Omental fat pad (tissue), 4 donors: ENCODE measurements around the gene RCE1. TPM values are rescaled to one million over a fixed set of nuclear protein-coding genes. Genes with fewer than 3 reads are reported as not detected.

Source experiments
- ATAC-seq: fragments of 150-250 bp; one replicate; pipeline ENCODE4 v1.9.1; 2016; ENCODE audit warnings: mild to moderate bottlenecking, moderate library complexity; ENCODE audit not compliant: low FRiP score
- DNase-seq: peaks from one replicate; pipeline ENCODE4 v3.0.0-alpha.2; 2019; ENCODE audit warnings: low spot score
- total RNA-seq, 4 donors: library from RNA; depleted of rRNA; stranded (reverse); fragments of >200 nt; gene quantifications; one replicate each; pipeline ENCODE4 v1.1.0, GENCODE V29; 2016
- TF ChIP-seq, protein P1 (sequence below), 3 donors: fragments of 450-650 bp; IDR thresholded peaks; one replicate each; pipeline ENCODE4 v1.5.1; 2016 to 2017; ENCODE audit warnings: antibody characterized with exemption in 3 of 3, mild to moderate bottlenecking in 3 of 3, moderate library complexity in 2 of 3

RCE1 gene
- total RNA-seq, 4 donors from 2014 or later: 12.8 to 20.4 (median 14.5) TPM

GRCh38 chr11:66879999-66880398, 36.8 kb downstream of the RCE1 start:
- TF ChIP-seq, protein P1, sequence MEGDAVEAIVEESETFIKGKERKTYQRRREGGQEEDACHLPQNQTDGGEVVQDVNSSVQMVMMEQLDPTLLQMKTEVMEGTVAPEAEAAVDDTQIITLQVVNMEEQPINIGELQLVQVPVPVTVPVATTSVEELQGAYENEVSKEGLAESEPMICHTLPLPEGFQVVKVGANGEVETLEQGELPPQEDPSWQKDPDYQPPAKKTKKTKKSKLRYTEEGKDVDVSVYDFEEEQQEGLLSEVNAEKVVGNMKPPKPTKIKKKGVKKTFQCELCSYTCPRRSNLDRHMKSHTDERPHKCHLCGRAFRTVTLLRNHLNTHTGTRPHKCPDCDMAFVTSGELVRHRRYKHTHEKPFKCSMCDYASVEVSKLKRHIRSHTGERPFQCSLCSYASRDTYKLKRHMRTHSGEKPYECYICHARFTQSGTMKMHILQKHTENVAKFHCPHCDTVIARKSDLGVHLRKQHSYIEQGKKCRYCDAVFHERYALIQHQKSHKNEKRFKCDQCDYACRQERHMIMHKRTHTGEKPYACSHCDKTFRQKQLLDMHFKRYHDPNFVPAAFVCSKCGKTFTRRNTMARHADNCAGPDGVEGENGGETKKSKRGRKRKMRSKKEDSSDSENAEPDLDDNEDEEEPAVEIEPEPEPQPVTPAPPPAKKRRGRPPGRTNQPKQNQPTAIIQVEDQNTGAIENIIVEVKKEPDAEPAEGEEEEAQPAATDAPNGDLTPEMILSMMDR (IDR thresholded peaks at IDR 0.05): no peak
- DNase-seq: no peak
- no peak for ATAC-seq

DNA sequence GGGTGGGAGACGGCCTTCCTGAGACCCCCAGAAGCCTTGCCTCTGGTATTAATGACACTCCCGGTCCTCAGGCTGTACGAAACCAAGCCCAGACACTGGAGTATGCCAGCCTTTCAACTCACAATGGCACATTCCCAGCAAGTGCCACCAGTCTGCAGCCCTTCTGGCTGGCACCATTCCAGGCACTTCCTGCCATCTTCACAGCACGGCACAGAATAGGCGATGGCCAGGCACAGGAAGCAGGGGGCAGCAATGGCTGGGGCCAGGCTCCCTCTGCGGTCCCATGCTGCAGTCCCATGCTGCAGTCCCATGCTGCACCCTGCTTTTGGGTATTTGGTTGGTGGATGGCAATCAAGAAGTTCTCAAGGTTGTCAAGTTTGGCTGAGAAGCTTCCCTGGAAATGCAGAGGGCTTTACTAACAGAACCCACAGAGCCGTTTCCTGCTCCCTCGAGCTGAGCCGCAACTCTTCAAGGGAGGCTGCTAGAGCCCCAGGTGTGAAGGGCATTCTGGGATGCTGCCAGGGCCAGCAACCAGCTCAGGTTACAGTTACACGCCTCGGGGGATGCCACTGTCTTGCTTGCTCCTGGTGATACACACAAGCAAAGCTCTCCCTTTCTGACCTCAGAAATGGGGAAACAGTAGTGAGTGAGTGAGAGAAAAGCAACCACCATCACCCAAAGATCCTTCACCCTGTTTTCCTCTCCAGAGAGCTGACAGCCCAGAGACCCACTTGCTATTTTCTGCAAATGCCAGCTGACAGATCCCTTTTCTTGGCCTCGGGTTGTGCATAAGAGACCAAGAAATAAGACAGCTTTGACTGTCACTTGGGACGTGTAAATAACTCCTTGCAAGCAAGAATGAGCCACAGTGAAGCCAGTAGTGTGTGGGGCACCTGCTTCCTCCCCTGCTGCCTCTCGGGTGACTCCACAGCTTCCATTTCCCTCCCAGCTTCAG, 37.5 kb downstream of the RCE1 start:
- TF ChIP-seq, protein P1 (IDR thresholded peaks at IDR 0.05): no peak
- DNase-seq (no peak), ATAC-seq (no peak)

DNA sequence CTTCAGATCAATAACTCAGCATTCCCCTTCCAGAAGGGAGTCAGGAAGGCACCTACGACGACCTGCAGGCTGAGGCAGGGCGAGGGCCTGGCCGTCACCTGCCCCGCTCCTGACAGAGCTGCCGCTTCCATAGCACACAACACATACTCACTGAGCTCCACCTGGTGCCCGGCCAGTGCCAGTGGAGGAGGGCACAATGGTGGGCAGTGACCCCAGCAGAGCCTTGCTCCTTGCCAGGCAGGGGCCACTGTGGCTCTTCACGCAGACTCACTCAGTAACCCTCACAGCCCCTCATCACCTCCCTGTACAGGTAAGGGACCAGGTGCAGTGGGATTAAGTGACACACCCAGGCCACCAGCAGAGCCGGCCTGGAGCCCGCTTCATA, 38.2 kb downstream of the RCE1 start:
- ATAC-seq: no peak
- TF ChIP-seq, protein P1 (IDR thresholded peaks at IDR 0.05): no peak
- no peak for DNase-seq

GRCh38 chr11:66881927-66882452, 38.7 kb downstream of the RCE1 start:
- ATAC-seq (no peak), DNase-seq (no peak)
- TF ChIP-seq, protein P1 (IDR thresholded peaks at IDR 0.05): no peak

- DNase-seq (no peak), ATAC-seq (no peak)
- TF ChIP-seq, protein P1 (IDR thresholded peaks at IDR 0.05): no peak
Observed at GRCh38 chr11:66882561-66883015, 39.3 kb downstream of the RCE1 start.

DNA sequence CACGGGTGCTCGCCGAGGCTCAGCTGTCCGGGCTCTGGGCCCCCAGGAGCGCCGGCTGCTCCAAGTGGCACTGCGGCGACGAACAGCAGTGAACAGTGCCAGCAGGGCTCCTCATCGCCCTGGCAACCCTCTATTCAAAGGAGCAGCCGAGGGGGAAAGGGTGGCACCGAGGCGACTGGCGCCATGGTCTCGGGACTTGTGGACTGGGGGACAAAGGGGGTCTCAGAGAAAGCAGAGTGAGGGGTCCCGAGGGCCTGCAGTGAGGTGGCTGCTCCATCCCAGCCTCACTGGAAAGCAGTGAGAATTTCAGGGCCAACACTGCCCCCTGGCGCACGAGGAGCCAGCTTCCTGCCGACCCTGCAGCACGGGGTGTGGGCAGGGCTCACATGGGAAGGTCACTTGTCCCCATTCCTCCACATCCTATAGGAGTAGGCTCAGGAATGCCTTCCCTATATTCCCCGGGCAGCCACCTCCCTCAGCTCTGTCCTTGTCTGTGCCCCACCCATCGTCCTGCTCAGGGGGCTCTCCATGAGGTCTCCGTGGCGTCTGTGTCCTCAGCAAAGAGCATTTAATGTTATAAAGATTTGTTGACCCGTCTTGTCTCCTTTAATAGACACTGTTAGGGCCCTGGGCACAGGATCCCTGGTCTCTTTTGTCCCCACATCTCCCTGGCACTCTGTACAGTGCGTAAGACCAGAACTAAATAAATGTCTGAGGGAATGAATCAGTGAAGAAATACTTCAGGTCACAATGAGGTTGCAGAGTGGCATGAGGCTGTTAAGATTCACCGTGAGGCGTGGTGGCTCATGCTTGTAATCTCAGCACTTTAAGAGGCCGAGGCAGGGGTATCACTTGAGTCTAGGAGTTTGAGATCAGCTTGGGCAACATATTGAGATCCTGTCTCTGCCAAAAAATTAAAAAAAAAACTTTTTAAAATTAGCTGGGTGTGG, 40.0 kb downstream of the RCE1 start:
- TF ChIP-seq, protein P1 (IDR thresholded peaks at IDR 0.05): no peak
- DNase-seq (no peak), ATAC-seq (no peak)
